ENCODE results near the gene MKNK1. TPM values are rescaled to one million over a fixed set of nuclear protein-coding genes. Genes with fewer than 3 reads are reported as not detected.

Gene MKNK1
- total RNA-seq, 1 experiment from 2014 or later, result 12.9 TPM

DNA sequence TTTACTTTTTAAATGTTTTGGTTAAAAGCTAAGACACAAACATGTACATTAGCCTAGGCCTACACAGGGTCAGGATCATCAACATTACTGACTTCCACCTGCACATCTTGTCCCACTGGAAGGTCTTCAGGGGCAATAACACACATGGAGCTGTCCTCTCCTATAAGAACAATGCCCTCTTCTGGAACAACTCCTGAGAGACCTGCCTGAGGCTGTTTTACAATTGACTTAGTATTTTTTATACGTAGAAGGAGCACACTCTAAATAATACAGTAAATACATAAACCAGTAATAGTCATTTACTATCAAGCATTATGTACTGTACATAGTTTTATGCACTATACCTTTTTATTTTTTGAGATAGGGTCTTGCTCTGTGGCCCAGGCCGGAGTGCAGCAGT is 26.7 kb upstream of the MKNK1 start:
- Histone ChIP-seq H3K79me2 (ENCODE audit: insufficient read depth, low read length) (no peaks in the 10 kb centered on the region), H4K8ac (replicated peaks; ENCODE audit: insufficient read length, low read depth, low read length) (no peak overlapping the region), H3K4ac (ENCODE audit: low read depth, low read length) (no peak overlapping the region), H2BK5ac (ENCODE audit: insufficient read length, low read length) (no peak overlapping the region), H4K20me1 (ENCODE audit: control insufficient read depth, insufficient read depth, insufficient read length) (no peaks in the 10 kb centered on the region), H2BK120ac (ENCODE audit: low read depth, low read length, poor library complexity, severe bottlenecking) (no peak overlapping the region), H3K18ac (ENCODE audit: insufficient read length, low read depth, low read length) (no peak overlapping the region), H3K27me3 (ENCODE audit: insufficient read depth, low read length) (no peaks in the 10 kb centered on the region; the same call in 1 of the 2 replicates), H2BK15ac (ENCODE audit: low read depth, low read length) (no peak overlapping the region), H2AFZ (ENCODE audit: low read length) (no peak overlapping the region), H2BK12ac (ENCODE audit: insufficient read length, low read depth, low read length) (no peak overlapping the region), H4K91ac (ENCODE audit: insufficient read length, low read depth, low read length) (no peak overlapping the region), H3K23ac (ENCODE audit: insufficient read length, low read depth, low read length) (no peak overlapping the region), H3T11ph (ENCODE audit: low read length) (no peak overlapping the region), H4K5ac (ENCODE audit: insufficient read length, low read depth, low read length) (no peak overlapping the region), H3K56ac (ENCODE audit: insufficient read length, low read depth, low read length) (no peak overlapping the region), H2AK5ac (ENCODE audit: insufficient read length, low read length) (no peak overlapping the region), H3K4me1 (ENCODE audit: insufficient read depth, low read length) (no peaks in the 10 kb centered on the region), H3K4me2 (ENCODE audit: insufficient read depth, insufficient read length, low read length) (no peak overlapping the region), H2BK20ac (ENCODE audit: low read depth, low read length, poor library complexity, severe bottlenecking) (no peak overlapping the region), H3K23me2 (ENCODE audit: insufficient read length, low read depth, low read length, poor library complexity, severe bottlenecking) (no peaks in the 10 kb centered on the region), H3K9me3 (ENCODE audit: control insufficient read depth, low read depth, low read length) (no peaks in the 10 kb centered on the region), H3K9ac (ENCODE audit: extremely low read depth, insufficient read length, low read length) (no peak overlapping the region), H3K27ac (ENCODE audit: insufficient read length, low read depth, low read length) (no peak overlapping the region), H3K79me1 (ENCODE audit: insufficient read depth, low read depth, low read length, poor library complexity, severe bottlenecking) (no peaks in the 10 kb centered on the region), H3K14ac (ENCODE audit: insufficient read depth, low read length) (no peak overlapping the region)
- peaks cover 2% of the 10 kb centered on the region; the same call in 1 of the 2 replicates for H3K27me3 Mint-ChIP-seq (ENCODE audit: low read depth)
- peaks cover 2 to 23% (median 22%) of the 10 kb centered on the region in 3 experiments; a peak in 6 of 7 replicates for H3K36me3 Mint-ChIP-seq (ENCODE audit: insufficient read depth in 1 of 3, low read depth in 3 of 3)
- H3K27ac Mint-ChIP-seq, result no peak overlapping the region
- no peak overlapping the region for H3K4me3 Mint-ChIP-seq
- no peak for DNase-seq
- no CpG with 5 or more reads among the region's 2 CpGs for WGBS (ENCODE audit: extremely low coverage, insufficient read length, low lambda C conversion rate)
- TF ChIP-seq CTCF (conservative IDR thresholded peaks at IDR 0.05), result no peak
- no peaks in the 10 kb centered on the region for H3K9me3 Mint-ChIP-seq
- H3K4me1 Mint-ChIP-seq, result no peaks in the 10 kb centered on the region

Measured in H9 (cell line).